GM12878 (cell line): ENCODE data around the gene TTLL4. TPM values are rescaled to one million over a fixed set of nuclear protein-coding genes. Genes with fewer than 3 reads are reported as not detected.

ENCODE experiments used
- ATAC-seq: fragments of 200-7000 bp; cut with Tn5 transposase; 3 replicates; pipeline ENCODE4 v1.9.1; 2020; ENCODE audit warnings: mild to moderate bottlenecking, moderate library complexity
- BruUV-seq: library from RNA; stranded (reverse); fragments of 400-500 nt; replicated peaks from 2 replicates; lab custom pipeline; 2021; lab: Mats Ljungman, UMichigan
- CTCF ChIA-PET: fragments of 300-600 bp; sonication (Branson Sonifier 250); formaldehyde crosslinking; extraction: SDS; loops from one replicate; lab custom pipeline; 2021; ENCODE audit warnings: inconsistent platforms; lab: Yijun Ruan, JAX
- POLR2A ChIA-PET: fragments of 350-600 bp; formaldehyde crosslinking; extraction: SDS; loops from one replicate; lab custom pipeline; 2021; ENCODE audit warnings: inconsistent platforms; lab: Charles Lee
- RAD21 ChIA-PET: fragments of 300-600 bp; sonication (Branson Sonifier 250); formaldehyde crosslinking; loops from one replicate; lab custom pipeline; 2023; ENCODE audit warnings: antibody characterized with exemption; ENCODE audit not compliant: unreplicated experiment; lab: Charles Lee
- SMC1A ChIA-PET: fragments of 300-600 bp; sonication (Branson Sonifier 250); formaldehyde crosslinking; loops from one replicate; lab custom pipeline; 2023; ENCODE audit not compliant: unreplicated experiment, uncharacterized antibody; lab: Charles Lee
- DNase-seq: peaks from one replicate; pipeline ENCODE4 v3.0.0-alpha.2; 2011; ENCODE audit warnings: low read depth, low spot score
- FAIRE-seq: peaks from 3 replicates; lab custom pipeline; 2011; peaks lifted over from hg19 to GRCh38; lab: Jason Lieb, UNC
- H2AFZ ChIP-seq: 2 replicates; pipeline ENCODE4 v1.6.0; 2011; ENCODE audit warnings: low read depth, low read length, control low read depth; ENCODE audit not compliant: control insufficient read depth
- H3K27ac ChIP-seq: 2 replicates; pipeline ENCODE4 v1.5.1; 2011; ENCODE audit warnings: control low read depth; ENCODE audit not compliant: control insufficient read depth, insufficient read depth
- H3K27me3 ChIP-seq, 2 experiments: replicated peaks in 1 of 2; 2 replicates each; pipeline versions ENCODE4 v1.6.0 to v1.6.1; 2011; ENCODE audit warnings: low read length in 1 of 2; ENCODE audit not compliant: control insufficient read depth in 2 of 2, insufficient read depth in 2 of 2
- H3K36me3 ChIP-seq, 2 experiments: 2 replicates each; pipeline ENCODE4 v1.5.1; 2011; ENCODE audit warnings: low read length in 1 of 2; ENCODE audit not compliant: control insufficient read depth in 2 of 2, insufficient read depth in 2 of 2
- H3K4me1 ChIP-seq: 2 replicates; pipeline ENCODE4 v1.6.1; 2011; ENCODE audit warnings: mild to moderate bottlenecking, low read length, moderate library complexity, mixed read lengths; ENCODE audit not compliant: control insufficient read depth, insufficient read depth
- H3K4me2 ChIP-seq: 2 replicates; pipeline ENCODE4 v1.6.0; 2011; ENCODE audit warnings: control low read depth; ENCODE audit not compliant: control insufficient read depth, insufficient read depth
- H3K4me3 ChIP-seq: fragments of 200-600 bp; sonication (generic); 2 replicates; pipeline ENCODE4 v1.5.1; 2016
- H3K79me2 ChIP-seq: 2 replicates; pipeline ENCODE4 v1.6.0; 2011; ENCODE audit warnings: low read length; ENCODE audit not compliant: control insufficient read depth, insufficient read depth
- H3K9ac ChIP-seq: 2 replicates; pipeline ENCODE4 v1.8.0; 2011; ENCODE audit warnings: low read length, control low read depth, mixed read lengths; ENCODE audit not compliant: control insufficient read depth, insufficient read depth
- H3K9me3 ChIP-seq: replicated peaks from 3 replicates; pipeline ENCODE4 v1.5.1; 2011; ENCODE audit warnings: mild to moderate bottlenecking, low read length; ENCODE audit not compliant: control insufficient read depth, insufficient read depth
- H4K20me1 ChIP-seq: 2 replicates; pipeline ENCODE4 v1.6.0; 2011; ENCODE audit not compliant: control insufficient read depth, insufficient read depth
- ASH2L ChIP-seq: fragments of 300-600, 200-600 bp; sonication (generic); IDR thresholded peaks from 2 replicates; pipeline ENCODE4 v1.6.1; 2017; ENCODE audit warnings: low read depth, mild to moderate bottlenecking, borderline replicate concordance
- CBX3 ChIP-seq: fragments of 200-600 bp; sonication (generic); IDR thresholded peaks from 2 replicates; pipeline ENCODE4 v1.6.1; 2016; ENCODE audit warnings: low read depth, borderline replicate concordance
- HDAC6 ChIP-seq: fragments of 200-600 bp; sonication (generic); IDR thresholded peaks from one replicate; pipeline ENCODE4 v1.8.0; 2017; ENCODE audit warnings: antibody characterized with exemption; ENCODE audit not compliant: unreplicated experiment
- MEF2A ChIP-seq: IDR thresholded peaks from 2 replicates; pipeline ENCODE4 v1.6.1; 2011; ENCODE audit warnings: low read depth, mild to moderate bottlenecking, low read length, moderate library complexity; ENCODE audit not compliant: insufficient read depth
- NBN ChIP-seq: fragments of 450-650 bp; IDR thresholded peaks from 2 replicates; pipeline ENCODE4 v1.6.1; 2016
- POLR2AphosphoS2 ChIP-seq: IDR thresholded peaks from 2 replicates; pipeline ENCODE4 v1.6.1; 2011; ENCODE audit warnings: low read depth, mild to moderate bottlenecking, low read length, improper control_type of control experiment, moderate library complexity
- RBBP5 ChIP-seq: fragments of 200-600 bp; sonication (generic); conservative IDR thresholded peaks from 2 replicates; pipeline ENCODE4 v1.6.1; 2016
- SRF ChIP-seq, 2 experiments: IDR thresholded peaks; 2 replicates each; pipeline ENCODE4 v1.6.1; 2011; ENCODE audit warnings: low read depth in 2 of 2, low read length in 2 of 2, mild to moderate bottlenecking in 1 of 2, moderate library complexity in 1 of 2
- TCF12 ChIP-seq: IDR thresholded peaks from 2 replicates; pipeline ENCODE4 v1.6.1; 2011; ENCODE audit warnings: low read depth, mild to moderate bottlenecking, low read length
- ZSCAN29 ChIP-seq: fragments of 450-650 bp; IDR thresholded peaks from 2 replicates; pipeline ENCODE4 v1.6.1; 2017; ENCODE audit warnings: mild to moderate bottlenecking, moderate library complexity
- WGBS: methylation state at CpG from one replicate; pipeline ENCODE4 v1.1.6; 2016; ENCODE audit warnings: low lambda C conversion rate; ENCODE audit not compliant: insufficient replicate concordance, insufficient coverage; ENCODE audit errors: missing lambda C conversion rate; 5-methylcytosine and 5-hydroxymethylcytosine counted together
- in situ Hi-C: fragments of 300-500 bp; cut with MboI; formaldehyde crosslinking; loops from 9 replicates; pipeline ENCODE4 v1.14.3; 2018; ENCODE audit warnings: mixed read lengths
- intact Hi-C: fragments of 100-400 bp; cut with micrococcal nuclease; formaldehyde crosslinking; loops from one replicate; pipeline ENCODE4 v1.14.2; 2022; ENCODE audit not compliant: unreplicated experiment
- polyA plus RNA-seq, 11 experiments: library from polyadenylated mRNA; depleted of rRNA in 4 of 11; unstranded in 6 of 11; stranded (reverse) in 5 of 11; fragments of >200 nt; fragmentation: Nextera tagmentation in 4 of 11; fragmentation: Illumina TruSeq in 1 of 11; extraction: Ambion mirVana in 4 of 11; extraction: Trizol in 1 of 11; gene quantifications; 1 replicate in 1 of 11; 2 replicates in 10 of 11; pipeline versions ENCODE4 v1.2.1 to v1.2.3, GENCODE V29; 2011 to 2016; ENCODE audit warnings: inconsistent platforms in 2 of 11, missing spikeins in 2 of 11, low read depth in 1 of 11
- total RNA-seq, 4 experiments: library from RNA; depleted of rRNA in 3 of 4; stranded (reverse); fragments of >200 nt in 3 of 4; fragmentation: Illumina TruSeq in 1 of 4; extraction: Trizol in 1 of 4; gene quantifications; 2 replicates each; pipeline versions ENCODE4 v1.2.1 to v1.2.3, GENCODE V29; 2013 to 2021
- TF ChIP-seq, protein P1 (sequence below): fragments of 450-650 bp; IDR thresholded peaks from 2 replicates; pipeline ENCODE4 v1.6.1; 2017; ENCODE audit warnings: mild to moderate bottlenecking
- TF ChIP-seq, protein P2 (sequence below): fragments of 450-650 bp; IDR thresholded peaks from 2 replicates; pipeline ENCODE4 v1.6.1; 2016; ENCODE audit warnings: mild to moderate bottlenecking
- TF ChIP-seq, protein P3 (sequence below): IDR thresholded peaks from 2 replicates; pipeline ENCODE4 v1.6.1; 2011; ENCODE audit warnings: low read depth, mild to moderate bottlenecking, low read length, moderate library complexity, borderline replicate concordance; ENCODE audit errors: extremely low read depth
- TF ChIP-seq, protein P4 (sequence below): IDR thresholded peaks from 2 replicates; pipeline ENCODE4 v1.6.1; 2012; ENCODE audit warnings: low read depth, low read length, improper control_type of control experiment
- TF ChIP-seq, protein P5 (sequence below): fragments of 450-650 bp; IDR thresholded peaks from 2 replicates; pipeline ENCODE4 v1.6.1; 2016; ENCODE audit warnings: mild to moderate bottlenecking, moderate library complexity, borderline replicate concordance

Gene TTLL4
- total and polyA plus RNA-seq, 10 of the 15 experiments (the other 5 are each of a cell fraction or from before 2014, with no cell fraction given), result 16.6 to 63.1 (median 32.9) TPM

DNA sequence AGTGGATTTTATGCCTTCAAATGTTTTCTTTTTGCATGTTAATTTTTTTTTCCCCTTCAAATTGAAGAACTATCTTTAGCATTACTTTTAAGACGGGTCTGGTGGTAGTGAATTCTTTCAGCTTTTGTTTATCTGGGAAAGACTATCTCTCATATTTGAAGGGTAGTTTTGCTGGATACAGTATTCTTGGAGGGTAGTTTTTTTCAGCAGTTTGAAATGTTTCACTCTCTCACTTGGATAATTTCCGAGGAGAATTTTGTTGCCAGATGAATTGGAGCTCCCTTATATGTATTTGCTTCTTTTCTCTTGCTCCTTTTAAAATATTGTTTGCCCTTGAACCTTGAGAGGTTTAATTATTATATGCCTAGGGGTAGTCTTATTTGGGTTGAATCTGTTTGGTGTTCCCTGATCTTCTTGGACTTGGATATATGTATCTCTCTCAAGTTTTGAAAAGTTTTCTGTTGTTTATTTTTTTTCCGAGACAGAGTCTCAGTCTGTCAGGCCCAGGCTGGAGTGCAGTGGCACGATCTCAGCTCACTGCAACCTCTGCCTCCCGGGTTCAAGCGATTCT is 15.5 kb downstream of the TTLL4 start:
- H3K9me3 ChIP-seq, result peaks cover 5% of the 10 kb centered on the region
- DNase-seq, result no peak
- intact Hi-C loops, result no loop called here
- H3K4me1 ChIP-seq, result no peaks in the 10 kb centered on the region
- H3K36me3 ChIP-seq, result peaks cover 2 to 5% of the 10 kb centered on the region in 2 experiments; a peak in 1 of 4 replicates
- H2AFZ ChIP-seq, result no peak overlapping the region
- no peak for FAIRE-seq
- no peaks in the 10 kb centered on the region for H3K27me3 ChIP-seq
- H3K4me3 ChIP-seq, result no peak overlapping the region
- POLR2A ChIA-PET, result interaction anchor here (0.7 kb wide), 1 partner anchor 19 kb away, joined by 4 read pairs; no protein-coding TSS in a partner anchor
- no peak for ATAC-seq
- H3K79me2 ChIP-seq, result peaks cover 11% of the 10 kb centered on the region
- no peaks in the 10 kb centered on the region; the same call in 1 of the 2 replicates for H4K20me1 ChIP-seq
- in situ Hi-C loops, result no loop called here
- H3K27ac ChIP-seq, result no peak overlapping the region
- RAD21 ChIA-PET, result no interaction called here
- 94% methylated on average over 6 of the region's 6 CpGs for WGBS
- CTCF ChIA-PET, result interaction anchor here (0.6 to 1.7 kb wide), 4 partner anchors 19 to 227 kb away, joined by 3 to 4 read pairs (median 3); no protein-coding TSS in a partner anchor
- no peak overlapping the region for H3K4me2 ChIP-seq
- no TSS peak for BruUV-seq
- H3K9ac ChIP-seq, result no peak overlapping the region
- SMC1A ChIA-PET, result interaction anchor here (0.6 to 1.9 kb wide), 3 partner anchors 13 to 558 kb away, joined by 3 to 4 read pairs (median 3); no protein-coding TSS in a partner anchor
- TF ChIP-seq CBX3 (no peak), ZSCAN29 (no peak), SRF (IDR thresholded peaks at IDR 0.05; ENCODE audit: low read depth in 2 of 2, low read length in 2 of 2) (no peak), NBN (no peak), RBBP5 (no peak), TCF12 (no peak), ASH2L (no peak), MEF2A (no peak), HDAC6 (no peak), POLR2AphosphoS2 (no peak)
- TF ChIP-seq, protein P1, sequence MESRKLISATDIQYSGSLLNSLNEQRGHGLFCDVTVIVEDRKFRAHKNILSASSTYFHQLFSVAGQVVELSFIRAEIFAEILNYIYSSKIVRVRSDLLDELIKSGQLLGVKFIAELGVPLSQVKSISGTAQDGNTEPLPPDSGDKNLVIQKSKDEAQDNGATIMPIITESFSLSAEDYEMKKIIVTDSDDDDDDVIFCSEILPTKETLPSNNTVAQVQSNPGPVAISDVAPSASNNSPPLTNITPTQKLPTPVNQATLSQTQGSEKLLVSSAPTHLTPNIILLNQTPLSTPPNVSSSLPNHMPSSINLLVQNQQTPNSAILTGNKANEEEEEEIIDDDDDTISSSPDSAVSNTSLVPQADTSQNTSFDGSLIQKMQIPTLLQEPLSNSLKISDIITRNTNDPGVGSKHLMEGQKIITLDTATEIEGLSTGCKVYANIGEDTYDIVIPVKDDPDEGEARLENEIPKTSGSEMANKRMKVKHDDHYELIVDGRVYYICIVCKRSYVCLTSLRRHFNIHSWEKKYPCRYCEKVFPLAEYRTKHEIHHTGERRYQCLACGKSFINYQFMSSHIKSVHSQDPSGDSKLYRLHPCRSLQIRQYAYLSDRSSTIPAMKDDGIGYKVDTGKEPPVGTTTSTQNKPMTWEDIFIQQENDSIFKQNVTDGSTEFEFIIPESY, result no peak
- TF ChIP-seq, protein P2, sequence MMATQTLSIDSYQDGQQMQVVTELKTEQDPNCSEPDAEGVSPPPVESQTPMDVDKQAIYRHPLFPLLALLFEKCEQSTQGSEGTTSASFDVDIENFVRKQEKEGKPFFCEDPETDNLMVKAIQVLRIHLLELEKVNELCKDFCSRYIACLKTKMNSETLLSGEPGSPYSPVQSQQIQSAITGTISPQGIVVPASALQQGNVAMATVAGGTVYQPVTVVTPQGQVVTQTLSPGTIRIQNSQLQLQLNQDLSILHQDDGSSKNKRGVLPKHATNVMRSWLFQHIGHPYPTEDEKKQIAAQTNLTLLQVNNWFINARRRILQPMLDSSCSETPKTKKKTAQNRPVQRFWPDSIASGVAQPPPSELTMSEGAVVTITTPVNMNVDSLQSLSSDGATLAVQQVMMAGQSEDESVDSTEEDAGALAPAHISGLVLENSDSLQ, result no peak
- TF ChIP-seq, protein P3, sequence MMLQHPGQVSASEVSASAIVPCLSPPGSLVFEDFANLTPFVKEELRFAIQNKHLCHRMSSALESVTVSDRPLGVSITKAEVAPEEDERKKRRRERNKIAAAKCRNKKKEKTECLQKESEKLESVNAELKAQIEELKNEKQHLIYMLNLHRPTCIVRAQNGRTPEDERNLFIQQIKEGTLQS, result no peak
- TF ChIP-seq, protein P4, sequence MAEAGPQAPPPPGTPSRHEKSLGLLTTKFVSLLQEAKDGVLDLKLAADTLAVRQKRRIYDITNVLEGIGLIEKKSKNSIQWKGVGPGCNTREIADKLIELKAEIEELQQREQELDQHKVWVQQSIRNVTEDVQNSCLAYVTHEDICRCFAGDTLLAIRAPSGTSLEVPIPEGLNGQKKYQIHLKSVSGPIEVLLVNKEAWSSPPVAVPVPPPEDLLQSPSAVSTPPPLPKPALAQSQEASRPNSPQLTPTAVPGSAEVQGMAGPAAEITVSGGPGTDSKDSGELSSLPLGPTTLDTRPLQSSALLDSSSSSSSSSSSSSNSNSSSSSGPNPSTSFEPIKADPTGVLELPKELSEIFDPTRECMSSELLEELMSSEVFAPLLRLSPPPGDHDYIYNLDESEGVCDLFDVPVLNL, result no peak
- TF ChIP-seq, protein P5, sequence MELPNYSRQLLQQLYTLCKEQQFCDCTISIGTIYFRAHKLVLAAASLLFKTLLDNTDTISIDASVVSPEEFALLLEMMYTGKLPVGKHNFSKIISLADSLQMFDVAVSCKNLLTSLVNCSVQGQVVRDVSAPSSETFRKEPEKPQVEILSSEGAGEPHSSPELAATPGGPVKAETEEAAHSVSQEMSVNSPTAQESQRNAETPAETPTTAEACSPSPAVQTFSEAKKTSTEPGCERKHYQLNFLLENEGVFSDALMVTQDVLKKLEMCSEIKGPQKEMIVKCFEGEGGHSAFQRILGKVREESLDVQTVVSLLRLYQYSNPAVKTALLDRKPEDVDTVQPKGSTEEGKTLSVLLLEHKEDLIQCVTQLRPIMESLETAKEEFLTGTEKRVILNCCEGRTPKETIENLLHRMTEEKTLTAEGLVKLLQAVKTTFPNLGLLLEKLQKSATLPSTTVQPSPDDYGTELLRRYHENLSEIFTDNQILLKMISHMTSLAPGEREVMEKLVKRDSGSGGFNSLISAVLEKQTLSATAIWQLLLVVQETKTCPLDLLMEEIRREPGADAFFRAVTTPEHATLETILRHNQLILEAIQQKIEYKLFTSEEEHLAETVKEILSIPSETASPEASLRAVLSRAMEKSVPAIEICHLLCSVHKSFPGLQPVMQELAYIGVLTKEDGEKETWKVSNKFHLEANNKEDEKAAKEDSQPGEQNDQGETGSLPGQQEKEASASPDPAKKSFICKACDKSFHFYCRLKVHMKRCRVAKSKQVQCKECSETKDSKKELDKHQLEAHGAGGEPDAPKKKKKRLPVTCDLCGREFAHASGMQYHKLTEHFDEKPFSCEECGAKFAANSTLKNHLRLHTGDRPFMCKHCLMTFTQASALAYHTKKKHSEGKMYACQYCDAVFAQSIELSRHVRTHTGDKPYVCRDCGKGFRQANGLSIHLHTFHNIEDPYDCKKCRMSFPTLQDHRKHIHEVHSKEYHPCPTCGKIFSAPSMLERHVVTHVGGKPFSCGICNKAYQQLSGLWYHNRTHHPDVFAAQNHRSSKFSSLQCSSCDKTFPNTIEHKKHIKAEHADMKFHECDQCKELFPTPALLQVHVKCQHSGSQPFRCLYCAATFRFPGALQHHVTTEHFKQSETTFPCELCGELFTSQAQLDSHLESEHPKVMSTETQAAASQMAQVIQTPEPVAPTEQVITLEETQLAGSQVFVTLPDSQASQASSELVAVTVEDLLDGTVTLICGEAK, result no peak
